HCT116 (cell line): Measurements from ENCODE around the gene APOBEC3B. TPM values are rescaled to one million over a fixed set of nuclear protein-coding genes. Genes with fewer than 3 reads are reported as not detected.
"Not testable (repeated sequence)": the region's sequence is repeated elsewhere in the genome, so short reads cannot be mapped to it uniquely, and the experiment has no call there.

Experiments
- ATAC-seq: fragments of 200-7000 bp; cut with Tn5 transposase; 2 replicates; pipeline ENCODE4 v1.9.1; 2020; ENCODE audit warnings: mild to moderate bottlenecking, moderate library complexity
- BruUV-seq: library from RNA; stranded (reverse); fragments of 400-500 nt; replicated peaks from 2 replicates; lab custom pipeline; 2021; lab: Mats Ljungman, UMichigan
- CTCF ChIA-PET: fragments of 300-600 bp; sonication (Branson Sonifier 250); formaldehyde crosslinking; loops from one replicate; lab custom pipeline; 2021; ENCODE audit warnings: antibody characterized with exemption; lab: Charles Lee
- POLR2A ChIA-PET: fragments of 300-600, 350-600 bp; sonication (Branson Sonifier 250); formaldehyde crosslinking; loops from one replicate; lab custom pipeline; 2021; ENCODE audit warnings: antibody characterized with exemption; lab: Charles Lee
- RAD21 ChIA-PET, 2 experiments: fragments of 300-600 bp; sonication (Branson Sonifier 250); formaldehyde crosslinking; loops; one replicate each; lab custom pipeline; 2023; ENCODE audit warnings: low total read pairs in 2 of 2; ENCODE audit not compliant: uncharacterized antibody in 2 of 2, unreplicated experiment in 2 of 2, low non-redundant PET in 1 of 2; lab: Charles Lee
- DNase-seq: peaks from one replicate; pipeline ENCODE4 v3.0.0-alpha.2; 2010; ENCODE audit warnings: low read depth, low spot score
- H2AFZ ChIP-seq: fragments of 200-600 bp; shearing (Covaris generic), sonication (generic); 2 replicates; pipeline ENCODE4 v1.6.1; 2017; ENCODE audit warnings: low read depth, mixed run types, mixed read lengths, antibody characterized with exemption, low read length; ENCODE audit not compliant: poor library complexity, severe bottlenecking
- H3K27ac ChIP-seq: 2 replicates; pipeline ENCODE4 v1.5.1; 2012; ENCODE audit warnings: low read depth, low read length
- H3K27me3 ChIP-seq: fragments of 200-600 bp; sonication (generic); 2 replicates; pipeline ENCODE4 v1.6.1; 2016; ENCODE audit warnings: mixed run types, low read length, mixed read lengths; ENCODE audit not compliant: insufficient read depth
- H3K36me3 ChIP-seq, 2 experiments: fragments of 200-500 bp in 1 of 2; fragments of 200-600 bp in 1 of 2; sonication (Bioruptor generic) in 1 of 2; sonication (generic) in 1 of 2; 2 replicates each; pipeline versions ENCODE4 v1.5.1 to v1.6.1; 2014 to 2016; ENCODE audit warnings: low read length in 2 of 2, inconsistent platforms in 1 of 2, mixed read lengths in 1 of 2, mixed run types in 1 of 2; ENCODE audit not compliant: insufficient read depth in 2 of 2, control insufficient read depth in 1 of 2
- H3K4me1 ChIP-seq, 2 experiments: fragments of 200-600 bp in 1 of 2; sonication (generic) in 1 of 2; 2 replicates each; pipeline versions ENCODE4 v1.5.1 to v1.6.1; 2012 to 2017; ENCODE audit warnings: low read length in 2 of 2, inconsistent platforms in 1 of 2, mild to moderate bottlenecking in 1 of 2, mixed read lengths in 1 of 2, mixed run types in 1 of 2, moderate library complexity in 1 of 2; ENCODE audit not compliant: insufficient read depth in 2 of 2, control insufficient read depth in 1 of 2
- H3K4me2 ChIP-seq: fragments of 200-600 bp; sonication (generic); 2 replicates; pipeline ENCODE4 v1.6.1; 2017; ENCODE audit warnings: mixed run types, low read length, mixed read lengths
- H3K4me3 ChIP-seq, 2 experiments: fragments of 200-600 bp in 1 of 2; sonication (generic) in 1 of 2; replicated peaks in 1 of 2; 2 replicates each; pipeline ENCODE4 v1.5.1; 2011 to 2016; ENCODE audit warnings: low read length in 2 of 2, control low read depth in 1 of 2, low read depth in 1 of 2, mild to moderate bottlenecking in 1 of 2, mixed read lengths in 1 of 2, mixed run types in 1 of 2
- H3K79me2 ChIP-seq: fragments of 200-600 bp; sonication (generic); 2 replicates; pipeline ENCODE4 v1.6.1; 2017; ENCODE audit warnings: mild to moderate bottlenecking, mixed run types, low read length, moderate library complexity, mixed read lengths; ENCODE audit not compliant: insufficient read depth
- H3K9ac ChIP-seq: fragments of 200-600 bp; sonication (generic); 2 replicates; pipeline ENCODE4 v1.6.1; 2016; ENCODE audit warnings: low read length, mixed read lengths
- H3K9me2 ChIP-seq: fragments of 200-600 bp; sonication (generic), shearing (Covaris generic); 2 replicates; pipeline ENCODE4 v1.6.1; 2017; ENCODE audit warnings: mixed run types, mild to moderate bottlenecking, moderate library complexity; ENCODE audit not compliant: insufficient read depth
- H3K9me3 ChIP-seq, 2 experiments: fragments of 200-500 bp in 1 of 2; fragments of 200-600 bp in 1 of 2; sonication (Bioruptor generic) in 1 of 2; sonication (generic) in 1 of 2; 2 replicates each; pipeline ENCODE4 v1.6.1; 2014 to 2017; ENCODE audit warnings: low read length in 2 of 2, mixed read lengths in 2 of 2, inconsistent platforms in 1 of 2, low read depth in 1 of 2, mild to moderate bottlenecking in 1 of 2, mixed run types in 1 of 2, moderate library complexity in 1 of 2; ENCODE audit not compliant: control insufficient read depth in 1 of 2, insufficient read depth in 1 of 2
- H4K20me1 ChIP-seq: fragments of 200-600 bp; sonication (generic), shearing (Covaris generic); 2 replicates; pipeline ENCODE4 v1.6.1; 2017; ENCODE audit warnings: mixed run types, mild to moderate bottlenecking, moderate library complexity; ENCODE audit not compliant: insufficient read depth
- CBX3 ChIP-seq: IDR thresholded peaks from 2 replicates; pipeline ENCODE4 v1.6.1; 2012; ENCODE audit warnings: low read depth
- CEBPB ChIP-seq: IDR thresholded peaks from 2 replicates; pipeline ENCODE4 v1.6.1; 2012; ENCODE audit warnings: low read depth
- CTCF ChIP-seq, 3 experiments: fragments of 200-600 bp in 1 of 3; sonication (generic) in 1 of 3; IDR thresholded peaks in 2 of 3; conservative IDR thresholded peaks in 1 of 3; 2 replicates each; pipeline ENCODE4 v1.5.1; 2012 to 2017; ENCODE audit warnings: low read depth in 2 of 3, low read length in 2 of 3, antibody characterized with exemption in 1 of 3, borderline replicate concordance in 1 of 3, control low read depth in 1 of 3, mild to moderate bottlenecking in 1 of 3, mixed read lengths in 1 of 3, mixed run types in 1 of 3, moderate library complexity in 1 of 3; ENCODE audit not compliant: insufficient read depth in 1 of 3
- EGR1 ChIP-seq: IDR thresholded peaks from 2 replicates; pipeline ENCODE4 v1.6.1; 2012; ENCODE audit warnings: low read depth
- FOSL1 ChIP-seq: IDR thresholded peaks from 2 replicates; pipeline ENCODE4 v1.6.1; 2012; ENCODE audit warnings: low read depth
- JUND ChIP-seq: IDR thresholded peaks from 2 replicates; pipeline ENCODE4 v1.6.1; 2012
- POLR2A ChIP-seq: IDR thresholded peaks from 2 replicates; pipeline ENCODE4 v1.7.0; 2011; ENCODE audit warnings: borderline replicate concordance; ENCODE audit not compliant: insufficient read depth, insufficient read length; ENCODE audit errors: extremely low read depth
- REST ChIP-seq: IDR thresholded peaks from 2 replicates; pipeline ENCODE4 v1.6.1; 2012; ENCODE audit warnings: low read depth
- SP1 ChIP-seq: IDR thresholded peaks from 2 replicates; pipeline ENCODE4 v1.6.1; 2012; ENCODE audit warnings: low read depth
- SRF ChIP-seq: IDR thresholded peaks from 2 replicates; pipeline ENCODE4 v1.6.1; 2012; ENCODE audit warnings: low read depth
- TCF7L2 ChIP-seq: IDR thresholded peaks from 2 replicates; pipeline ENCODE4 v1.7.0; 2011; ENCODE audit warnings: borderline replicate concordance, inconsistent platforms; ENCODE audit not compliant: insufficient read depth, insufficient read length; ENCODE audit errors: extremely low read depth
- YY1 ChIP-seq: IDR thresholded peaks from 2 replicates; pipeline ENCODE4 v1.6.1; 2011; ENCODE audit warnings: low read length, low read depth, moderate library complexity, mild to moderate bottlenecking; ENCODE audit not compliant: insufficient replicate concordance; ENCODE audit errors: extremely low read depth
- ZFX ChIP-seq: fragments of 450-650 bp; IDR thresholded peaks from 2 replicates; pipeline ENCODE4 v1.6.1; 2017
- intact Hi-C: fragments of 100-400 bp; cut with micrococcal nuclease; formaldehyde crosslinking; loops from 2 replicates; pipeline ENCODE4 v1.10.0; 2022
- total RNA-seq: library from RNA; stranded (reverse); gene quantifications from one replicate; pipeline ENCODE4 v1.2.1, GENCODE V29; 2021; ENCODE audit not compliant: unreplicated experiment

Gene APOBEC3B
- total RNA-seq, 1 experiment from 2014 or later: 10.3 TPM

DNA sequence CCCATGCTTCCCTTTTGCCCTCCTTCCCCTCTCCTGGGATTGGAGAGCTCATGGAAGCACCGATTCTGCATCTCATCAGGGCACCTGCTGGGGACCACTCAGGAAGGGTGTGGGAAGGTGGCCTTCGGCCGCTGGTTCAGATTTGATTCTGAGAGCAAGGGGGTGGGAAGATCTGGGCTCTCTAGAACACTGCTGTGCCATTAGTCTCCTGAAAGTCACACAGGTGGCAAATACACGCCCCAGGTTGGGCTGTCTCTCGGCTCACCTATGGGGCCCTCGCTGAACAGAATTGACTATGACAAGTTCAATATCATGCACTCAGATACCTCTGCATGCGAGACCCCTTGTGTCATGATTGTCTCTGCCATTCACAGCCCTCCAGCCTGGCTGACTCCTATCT is 37.5 kb upstream of the APOBEC3B start:
- intact Hi-C loops: no loop called here
- CTCF ChIA-PET: no interaction called here
- H3K9me2 ChIP-seq: no peaks in the 10 kb centered on the region
- POLR2A ChIA-PET: no interaction called here
- H3K36me3 ChIP-seq: no peaks in the 10 kb centered on the region
- DNase-seq (no peak), ATAC-seq (no peak)
- no peaks in the 10 kb centered on the region for H3K79me2 ChIP-seq
- no TSS peak for BruUV-seq
- TF ChIP-seq SRF: no peak
- no peak for TF ChIP-seq FOSL1
- TF ChIP-seq REST: no peak
- no peak for TF ChIP-seq EGR1
- no peak for TF ChIP-seq TCF7L2
- TF ChIP-seq ZFX: no peak
- TF ChIP-seq CEBPB: no peak
- TF ChIP-seq YY1: no peak
- TF ChIP-seq CTCF (IDR thresholded peaks at IDR 0.05 in 2 of 3, conservative IDR thresholded peaks at IDR 0.05 in 1 of 3; ENCODE audit: borderline replicate concordance in 1 of 3, insufficient read depth in 1 of 3, low read depth in 2 of 3, low read length in 2 of 3): no peak
- no peak for TF ChIP-seq CBX3
- TF ChIP-seq POLR2A: no peak
- no peak for TF ChIP-seq JUND
- no peak for TF ChIP-seq SP1
- H3K27me3 ChIP-seq: peaks cover 9% of the 10 kb centered on the region; the same call in 1 of the 2 replicates
- no peaks in the 10 kb centered on the region for H3K9me3 ChIP-seq
- H3K9ac ChIP-seq: no peak overlapping the region
- no peak overlapping the region for H3K4me2 ChIP-seq
- peaks cover 0 to 5% of the 10 kb centered on the region in 2 experiments; a peak in 1 of 4 replicates for H3K4me1 ChIP-seq
- H3K4me3 ChIP-seq: no peak overlapping the region
- no peak overlapping the region for H3K27ac ChIP-seq
- H2AFZ ChIP-seq: no peak overlapping the region
- no peaks in the 10 kb centered on the region for H4K20me1 ChIP-seq
- RAD21 ChIA-PET: no interaction called here

GRCh38 chr22:38945706-38946338 is 36.3 kb upstream of the APOBEC3B start:
- H3K36me3 ChIP-seq, H4K20me1 ChIP-seq, H3K4me2 ChIP-seq, H3K79me2 ChIP-seq, H3K9me2 ChIP-seq, H3K27ac ChIP-seq, H3K9me3 ChIP-seq, POLR2A ChIA-PET, H2AFZ ChIP-seq, RAD21 ChIA-PET, H3K9ac ChIP-seq, H3K27me3 ChIP-seq, H3K4me1 ChIP-seq, intact Hi-C loops, DNase-seq, ATAC-seq, H3K4me3 ChIP-seq, CTCF ChIA-PET, BruUV-seq: not testable (repeated sequence)
